CD4-positive, alpha-beta T cell treated with Interleukin-4 for 1 hour (primary cell): ENCODE measurements around the gene UROD.

ENCODE experiments used
- DNase-seq, 2 donors: peaks; one replicate each; pipeline ENCODE4 v3.0.0-alpha.2; 2020 to 2022

UROD gene

DNA sequence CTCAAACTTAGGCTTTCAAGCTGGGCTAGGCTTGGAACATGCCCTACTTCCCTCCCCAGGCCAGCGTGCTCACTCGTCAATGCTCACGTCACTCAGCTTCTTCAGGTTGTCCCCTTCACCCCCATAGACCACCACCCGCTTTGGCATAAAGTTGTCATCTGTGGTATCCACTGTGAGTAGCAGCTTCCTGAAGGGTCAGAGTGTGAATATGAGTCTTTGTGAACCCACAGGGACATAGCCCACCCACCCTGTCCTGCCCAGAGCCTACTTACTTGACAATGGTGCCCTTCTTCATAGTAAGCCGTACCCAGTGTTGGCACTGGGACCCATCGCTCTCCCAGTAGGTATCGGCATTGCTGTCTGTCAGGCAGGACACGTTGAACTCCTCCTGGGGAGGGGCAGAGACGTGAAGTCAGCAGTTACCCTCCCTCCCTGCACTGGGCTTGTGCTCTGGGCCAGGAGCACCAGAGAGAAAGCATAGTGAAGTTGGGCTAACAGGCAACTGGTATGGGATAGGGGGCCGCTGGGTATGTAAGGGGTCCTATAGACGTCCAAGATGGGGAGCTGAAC lies 2.7 kb upstream of the UROD start:
- no peak for DNase-seq

DNA sequence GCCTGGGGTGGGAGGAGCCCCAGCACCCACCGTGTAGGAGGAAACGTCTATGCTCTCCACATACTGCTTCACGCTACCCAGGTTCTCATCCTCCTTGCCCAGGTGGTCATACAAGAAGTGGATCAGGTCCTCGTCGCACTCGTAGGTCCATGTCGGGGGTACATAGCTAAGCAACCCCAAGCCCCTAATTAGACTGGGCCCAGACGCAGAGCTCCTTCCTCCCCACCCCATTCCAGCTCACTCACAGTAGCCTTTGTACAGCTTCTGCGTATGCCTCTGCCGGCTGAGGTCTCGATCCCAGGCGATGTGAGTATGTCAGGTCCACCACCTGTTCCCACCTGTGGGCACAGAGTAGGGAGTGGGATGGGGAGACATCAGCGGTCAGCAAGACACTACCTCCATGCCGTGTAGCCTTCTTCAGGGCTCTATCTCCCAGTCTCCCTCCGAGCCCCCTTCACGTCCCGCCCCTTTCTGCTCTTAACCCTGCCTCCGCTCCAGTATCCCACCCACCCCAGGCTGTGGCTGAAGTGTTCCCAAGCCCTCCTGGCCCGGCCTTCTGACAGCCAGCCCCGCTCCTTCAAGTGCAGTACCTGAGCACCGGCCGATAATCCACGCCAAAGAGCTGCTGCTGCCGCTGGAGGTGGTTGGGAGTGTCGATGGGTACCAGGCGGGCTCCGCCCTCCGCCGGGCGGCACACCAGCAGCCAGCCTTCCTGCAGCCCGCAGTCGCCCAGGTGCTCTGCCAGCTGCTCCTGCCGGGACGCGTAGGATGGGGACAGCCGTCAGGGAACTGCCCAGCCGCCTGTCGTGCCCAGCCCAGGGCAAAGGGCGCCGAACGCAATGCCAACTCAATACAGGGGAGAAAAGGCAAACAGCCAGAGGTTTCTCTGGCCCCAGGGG lies 1.8 kb upstream of the UROD start:
- DNase-seq = peak in 1 of 2 donors; percentile 11

DNA sequence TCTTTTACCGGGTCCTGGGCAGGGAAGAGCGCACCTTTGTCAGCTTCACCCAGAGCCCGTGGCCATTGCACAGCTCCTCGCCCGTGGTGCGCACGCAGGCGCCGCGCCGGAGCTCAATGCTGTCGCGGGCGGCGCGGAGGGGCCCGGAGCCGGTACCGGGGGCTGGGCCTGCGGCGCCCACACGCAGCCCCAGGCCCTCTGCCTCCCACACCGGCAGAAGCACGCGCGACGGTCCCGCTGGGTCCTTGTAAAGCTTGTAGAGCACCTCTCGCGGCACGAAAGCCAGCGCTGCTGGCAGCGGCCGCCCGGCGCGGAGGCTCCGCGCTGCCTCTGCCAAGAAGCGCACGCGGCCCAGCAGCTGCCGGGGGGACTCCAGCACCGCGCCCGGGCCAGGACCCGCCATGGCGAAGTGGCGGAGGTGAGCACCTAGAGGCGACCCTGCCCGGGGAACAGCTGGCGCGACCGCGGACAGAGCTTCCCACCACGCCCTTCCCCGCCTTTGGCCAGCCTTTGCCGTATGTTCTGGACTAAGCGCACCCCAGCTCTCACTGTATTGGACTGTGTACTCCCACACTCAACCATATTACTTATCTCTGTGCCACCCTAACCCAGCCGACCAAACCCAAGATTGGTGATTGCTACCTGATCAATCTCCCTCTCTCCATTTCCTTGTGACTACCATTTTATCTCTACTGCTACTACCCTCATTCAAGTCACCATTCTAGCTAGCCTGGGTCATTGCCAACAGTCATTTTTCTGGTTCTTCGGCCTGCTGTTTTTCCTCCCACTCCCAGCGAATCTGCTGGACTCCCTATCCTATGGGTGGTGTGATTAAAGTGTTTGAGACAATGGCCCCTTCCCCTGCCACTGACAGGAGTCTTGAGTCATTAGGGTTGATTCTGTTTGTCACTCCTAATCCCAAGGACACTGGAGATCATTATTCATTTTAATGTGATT lies 921 bp upstream of the UROD start, which contains the start of gene HECTD3:
HECTD3 (minus strand) TSS at position 470 of the 957 bp plus-strand sequence; CDS start at position 403, 67 bp downstream.
- peak; percentile 71 to 79 for DNase-seq

DNA sequence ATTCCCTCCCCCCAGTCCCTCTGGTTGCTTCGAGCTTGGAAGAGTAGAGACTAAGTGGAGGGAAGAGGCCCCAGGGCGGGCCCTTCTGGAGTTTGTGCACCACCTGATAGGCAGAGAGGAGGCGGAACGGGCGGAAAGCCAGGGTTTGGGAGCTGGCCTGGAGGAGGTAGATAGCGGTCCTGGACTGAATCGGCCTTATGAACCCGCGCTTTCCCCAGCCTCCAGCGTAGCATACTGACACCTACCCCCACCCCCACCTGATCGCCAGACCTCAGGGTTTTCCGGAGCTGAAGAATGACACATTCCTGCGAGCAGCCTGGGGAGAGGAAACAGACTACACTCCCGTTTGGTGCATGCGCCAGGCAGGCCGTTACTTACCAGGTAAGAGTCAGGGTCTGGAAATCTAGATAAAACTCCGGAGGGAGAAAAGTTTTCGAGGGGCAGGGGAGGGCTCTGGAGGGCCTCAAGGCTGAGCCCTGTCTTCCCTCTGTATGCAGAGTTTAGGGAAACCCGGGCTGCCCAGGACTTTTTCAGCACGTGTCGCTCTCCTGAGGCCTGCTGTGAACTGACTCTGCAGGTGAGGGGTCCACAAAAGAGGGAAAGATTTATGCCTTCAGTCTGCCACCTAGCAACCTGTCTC lies 705 bp downstream of the UROD start:
- peak in 1 of 2 donors; percentile 9 for DNase-seq

DNA sequence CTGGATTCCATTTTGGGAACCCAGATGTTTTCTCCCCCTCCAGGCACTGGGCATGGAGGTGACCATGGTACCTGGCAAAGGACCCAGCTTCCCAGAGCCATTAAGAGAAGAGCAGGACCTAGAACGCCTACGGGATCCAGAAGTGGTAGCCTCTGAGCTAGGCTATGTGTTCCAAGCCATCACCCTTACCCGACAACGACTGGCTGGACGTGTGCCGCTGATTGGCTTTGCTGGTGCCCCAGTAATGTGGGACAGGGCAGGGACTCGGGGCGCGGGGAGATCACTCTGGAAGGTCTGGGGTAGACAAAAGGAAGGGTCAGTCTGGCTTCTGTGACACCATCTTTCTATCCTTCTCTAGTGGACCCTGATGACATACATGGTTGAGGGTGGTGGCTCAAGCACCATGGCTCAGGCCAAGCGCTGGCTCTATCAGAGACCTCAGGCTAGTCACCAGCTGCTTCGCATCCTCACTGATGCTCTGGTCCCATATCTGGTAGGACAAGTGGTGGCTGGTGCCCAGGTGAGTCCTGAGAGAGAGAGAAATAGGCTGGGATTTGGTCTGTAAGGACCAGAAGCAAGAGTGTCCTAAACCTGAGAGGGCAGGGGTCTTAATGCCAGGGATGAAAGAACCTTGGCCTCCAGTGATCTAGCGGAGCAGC lies 1.6 kb downstream of the UROD start:
- no peak for DNase-seq

DNA sequence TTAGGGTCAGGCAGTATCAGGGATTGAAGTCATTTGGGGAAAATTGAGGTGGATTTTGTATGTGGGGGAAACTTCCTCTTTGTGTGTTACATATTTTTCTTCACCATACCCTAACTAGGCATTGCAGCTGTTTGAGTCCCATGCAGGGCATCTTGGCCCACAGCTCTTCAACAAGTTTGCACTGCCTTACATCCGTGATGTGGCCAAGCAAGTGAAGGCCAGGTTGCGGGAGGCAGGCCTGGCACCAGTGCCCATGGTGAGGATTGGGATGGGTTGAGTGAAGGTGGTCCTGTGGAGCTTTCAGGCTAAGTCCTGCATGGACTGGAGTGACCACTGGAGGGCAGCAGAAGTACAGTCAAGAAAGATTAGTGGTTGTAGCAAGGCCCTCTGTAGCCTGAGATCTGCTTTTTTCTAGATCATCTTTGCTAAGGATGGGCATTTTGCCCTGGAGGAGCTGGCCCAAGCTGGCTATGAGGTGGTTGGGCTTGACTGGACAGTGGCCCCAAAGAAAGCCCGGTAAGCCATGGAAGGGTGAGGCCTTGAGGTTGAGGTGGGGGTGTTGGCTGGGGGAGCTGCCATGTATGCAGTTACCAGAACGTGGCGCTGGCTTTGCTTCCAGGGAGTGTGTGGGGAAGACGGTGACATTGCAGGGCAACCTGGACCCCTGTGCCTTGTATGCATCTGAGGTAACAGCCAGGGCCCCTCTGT lies 2.4 kb downstream of the UROD start:
- DNase-seq = peak; percentile 84 to 86

DNA sequence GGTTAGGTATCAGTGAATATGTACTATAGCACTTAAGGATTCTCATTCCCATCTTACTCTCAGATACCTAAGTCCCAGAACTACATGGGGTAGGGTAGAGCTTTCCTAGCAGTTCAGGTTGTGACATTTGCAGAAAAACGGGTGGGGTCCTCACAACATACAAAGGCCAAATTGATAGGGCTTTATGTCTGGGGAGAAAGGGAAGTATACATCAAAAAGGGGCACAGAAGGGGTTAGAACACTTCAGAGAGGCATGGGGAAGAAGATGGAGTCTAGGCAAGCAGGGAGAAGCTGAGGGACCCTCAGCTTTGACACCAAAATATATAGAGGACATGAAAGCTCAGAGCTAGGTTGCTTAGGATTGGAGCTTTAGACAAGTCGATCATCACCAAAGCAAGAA lies 3.6 kb downstream of the UROD start:
- DNase-seq = no peak

DNA sequence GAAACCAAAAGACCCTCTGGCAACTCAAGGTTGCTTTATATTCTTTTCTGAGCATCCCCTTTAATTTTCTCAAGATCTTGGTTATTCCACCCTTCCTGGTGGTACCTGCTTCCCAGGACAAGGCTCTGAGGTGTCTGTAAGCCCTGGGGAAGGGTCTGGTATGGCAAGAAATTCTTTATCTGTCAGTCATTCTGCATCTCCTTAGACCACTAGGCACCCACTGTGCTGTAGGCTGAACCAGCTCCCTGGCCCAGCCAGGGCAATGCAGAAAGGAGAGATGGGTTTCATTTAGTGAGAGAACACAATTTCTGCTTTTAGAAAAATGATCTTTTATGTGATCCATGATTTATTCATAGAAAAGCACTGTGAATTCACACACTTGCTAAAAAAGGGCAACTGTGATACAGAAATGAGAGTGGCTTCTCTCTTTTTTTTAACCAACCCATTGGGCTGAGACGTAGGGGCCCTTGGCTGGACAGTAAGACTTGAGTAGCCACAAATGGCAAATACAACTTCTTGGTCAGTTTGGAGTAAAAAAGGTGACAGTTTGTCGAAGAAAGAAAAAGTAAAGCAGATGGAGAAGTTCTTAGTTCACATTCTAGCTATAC lies 4.1 kb downstream of the UROD start:
- no peak for DNase-seq

DNA sequence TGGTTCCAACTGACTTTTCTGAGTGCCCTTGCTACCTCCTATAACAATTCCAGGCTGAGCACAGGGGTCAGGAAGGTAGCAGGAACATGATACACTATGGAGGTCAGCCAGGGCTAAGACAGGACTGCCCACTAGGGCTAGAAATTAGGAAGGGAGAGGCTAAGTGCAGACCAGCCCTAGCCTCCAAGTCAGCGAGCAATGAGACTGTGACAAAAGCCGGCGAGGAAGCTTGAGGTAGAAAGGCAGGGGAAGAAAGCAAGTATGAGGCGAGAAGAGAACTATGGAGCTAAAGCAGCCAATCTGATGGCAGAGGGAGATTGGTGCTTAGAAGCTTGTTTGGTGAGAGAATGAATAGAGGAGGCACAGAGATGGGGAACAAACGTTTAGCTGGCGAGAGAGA lies 4.7 kb downstream of the UROD start:
- DNase-seq = no peak

DNA sequence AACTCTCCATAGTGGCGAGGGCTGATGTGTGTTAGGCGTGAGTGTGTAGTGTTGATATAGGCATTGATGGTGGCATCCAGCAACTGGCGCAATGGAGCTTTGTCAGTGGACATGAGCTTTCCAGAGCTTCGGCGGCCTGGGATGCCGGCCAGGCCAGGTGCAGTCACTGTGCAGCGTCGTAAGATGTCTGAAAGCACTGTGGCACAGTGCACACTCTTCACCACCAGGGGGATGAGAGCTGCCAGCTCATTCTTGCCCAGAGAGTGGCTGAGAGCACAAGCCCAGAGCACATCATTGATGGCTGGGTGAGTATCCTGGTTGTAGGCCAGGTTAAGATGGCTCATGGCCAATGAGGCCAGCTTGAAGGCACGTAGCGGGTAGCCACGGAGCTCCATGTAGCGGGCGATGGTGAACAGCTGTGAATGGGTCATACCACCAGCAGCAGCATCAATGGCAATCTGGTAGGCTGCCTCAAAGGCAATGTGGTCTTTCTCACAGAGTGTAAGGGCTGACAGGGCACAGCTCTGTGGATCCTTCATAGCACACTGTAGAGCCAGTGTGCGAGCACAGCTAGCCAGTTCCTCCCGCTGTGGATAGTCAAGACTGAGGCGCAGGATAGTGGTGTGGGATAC lies 6.7 kb downstream of the UROD start:
- DNase-seq = peak; percentile 57 to 64

DNA sequence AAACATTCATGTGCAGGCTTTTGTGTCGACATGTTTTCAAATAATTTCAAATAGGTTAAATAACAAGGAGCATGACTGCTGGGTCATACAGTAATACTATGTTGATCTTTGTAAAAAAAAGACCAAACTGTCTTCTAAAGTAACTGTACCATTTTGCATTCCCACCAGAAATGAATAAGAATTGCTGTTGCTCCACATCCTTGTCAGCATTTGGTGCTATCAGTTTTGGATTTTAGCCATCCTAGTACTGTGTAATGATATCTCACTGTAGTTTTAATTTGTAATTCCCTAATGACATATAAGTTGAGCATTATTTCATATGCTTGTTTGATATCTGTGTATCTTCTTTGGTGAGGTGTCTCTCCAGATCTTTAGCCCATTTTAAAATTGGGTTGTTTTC lies 11.6 kb downstream of the UROD start:
- DNase-seq = no peak

DNA sequence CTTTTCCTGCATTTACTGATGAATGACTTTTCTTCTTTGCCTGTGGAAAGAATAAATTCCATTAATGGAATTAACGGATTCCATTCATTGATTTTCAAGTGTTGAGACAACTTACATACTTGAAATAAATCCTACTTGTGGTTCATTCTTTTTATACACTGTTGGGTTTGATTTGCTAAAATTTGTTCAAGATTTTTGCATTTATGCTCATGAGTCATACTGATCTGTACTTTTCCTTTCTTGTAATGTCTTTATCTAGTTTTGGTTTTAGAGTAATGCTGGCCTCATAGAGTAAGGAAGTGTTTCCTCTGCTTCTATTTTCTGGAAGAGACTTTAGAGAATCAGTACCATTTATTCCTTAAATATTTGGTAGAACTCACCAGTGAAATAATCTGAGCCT lies 14.4 kb downstream of the UROD start:
- no peak for DNase-seq

DNA sequence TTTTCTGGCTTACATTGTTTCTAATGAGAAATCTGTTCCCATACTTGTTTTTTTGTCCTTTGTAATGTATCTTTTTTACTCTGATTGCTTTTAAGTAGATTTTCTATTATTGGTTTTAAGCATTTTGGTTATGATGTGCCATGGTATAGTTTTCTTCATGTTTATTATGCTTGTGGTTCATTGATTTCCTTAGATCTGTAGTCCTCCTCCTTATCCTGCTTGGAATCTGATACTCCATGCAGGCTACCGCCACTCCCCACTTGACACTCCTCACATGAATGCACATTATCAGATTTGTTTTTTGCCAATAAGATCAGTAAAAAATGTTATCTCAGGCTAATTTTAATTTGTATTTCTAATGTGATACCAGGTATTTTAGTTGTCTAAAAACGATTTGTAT lies 20.8 kb downstream of the UROD start:
- no peak for DNase-seq

DNA sequence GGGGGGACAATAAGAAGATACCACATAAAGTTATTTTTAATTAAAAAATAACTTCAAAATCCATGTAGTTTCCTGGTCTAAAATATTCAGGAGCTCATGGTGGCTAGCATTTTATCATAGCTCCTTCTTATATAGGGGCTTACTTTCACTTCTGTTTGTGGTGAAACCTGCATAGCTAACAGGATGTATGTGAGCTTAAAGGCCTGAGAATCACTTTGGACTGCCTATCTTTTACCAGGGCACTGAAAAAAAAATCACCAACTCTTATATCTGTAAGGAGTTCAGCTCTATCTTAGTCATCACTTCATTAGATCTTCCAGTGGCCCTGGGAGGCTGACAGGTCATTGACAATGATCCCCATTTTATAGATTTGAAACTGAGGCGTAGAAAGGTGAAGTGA lies 21.3 kb downstream of the UROD start:
- DNase-seq = no peak

DNA sequence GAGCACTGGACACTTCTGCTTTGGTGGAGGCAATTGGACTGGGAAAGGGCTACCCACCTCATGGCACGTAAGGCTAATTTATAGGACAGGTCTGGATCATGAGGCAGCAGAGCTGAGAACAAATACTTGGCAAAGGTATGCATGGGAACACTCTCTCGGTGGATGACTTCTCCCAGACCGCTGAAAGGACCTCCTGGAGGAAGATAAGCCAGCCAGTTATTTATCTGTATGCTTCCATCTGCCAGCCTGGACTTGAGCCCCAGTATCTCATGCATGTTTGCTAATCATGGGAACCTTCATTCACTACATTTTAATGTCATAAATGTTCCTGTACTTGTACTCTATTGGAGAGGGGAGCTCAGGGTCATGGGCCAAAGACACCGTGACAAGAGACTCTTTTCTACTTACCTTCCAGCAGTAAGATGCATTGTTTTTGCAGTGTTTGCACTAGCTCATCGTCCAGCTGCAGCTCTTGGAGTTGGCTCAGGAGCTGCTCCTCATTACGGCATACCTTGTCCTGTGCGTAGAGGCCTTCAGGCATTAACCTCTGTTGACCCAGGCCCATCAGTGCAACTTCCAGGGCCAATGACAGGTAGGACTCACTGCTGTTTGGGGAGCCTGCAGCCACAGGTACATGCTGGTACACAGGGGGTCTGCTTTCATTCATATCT lies 23.7 kb downstream of the UROD start:
- DNase-seq = no peak

DNA sequence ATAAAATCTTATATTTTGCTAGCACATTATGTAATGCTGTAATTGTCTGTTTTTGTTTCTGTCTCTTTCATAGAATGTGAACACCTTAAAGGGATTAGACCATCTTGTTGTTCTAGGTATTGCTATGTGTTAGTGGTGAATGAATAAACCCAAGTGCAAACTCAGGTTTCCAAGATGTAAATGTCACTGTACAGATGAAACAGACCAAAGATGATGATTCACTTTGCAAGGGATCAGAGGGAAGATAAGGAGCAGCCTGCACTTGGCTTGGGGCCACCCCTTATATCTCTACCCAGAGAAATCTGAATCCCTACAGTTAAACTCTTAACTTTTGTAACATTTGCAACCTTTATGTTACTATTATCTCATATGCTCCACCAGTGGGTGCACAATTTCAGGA lies 25.4 kb downstream of the UROD start:
- no peak for DNase-seq

DNA sequence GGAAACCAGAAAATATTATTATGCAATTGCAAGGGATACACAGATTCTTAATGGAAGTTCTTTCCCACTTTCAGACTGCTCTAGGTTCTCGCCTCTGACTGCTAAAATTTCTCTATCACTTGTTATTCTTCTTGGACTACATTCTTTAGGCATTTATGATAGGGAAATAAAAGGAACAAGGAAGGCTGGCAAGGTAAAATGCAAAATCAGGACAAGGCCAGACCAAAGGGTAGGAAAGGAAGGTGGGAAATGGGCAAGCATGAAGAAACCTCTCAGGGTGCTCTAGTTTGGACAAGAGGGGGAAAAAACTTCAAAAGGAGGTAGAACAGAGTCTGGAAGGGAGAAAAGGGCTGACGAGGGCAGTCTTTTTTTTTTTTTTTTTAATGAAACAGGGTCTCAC lies 26.2 kb downstream of the UROD start:
- DNase-seq = no peak

DNA sequence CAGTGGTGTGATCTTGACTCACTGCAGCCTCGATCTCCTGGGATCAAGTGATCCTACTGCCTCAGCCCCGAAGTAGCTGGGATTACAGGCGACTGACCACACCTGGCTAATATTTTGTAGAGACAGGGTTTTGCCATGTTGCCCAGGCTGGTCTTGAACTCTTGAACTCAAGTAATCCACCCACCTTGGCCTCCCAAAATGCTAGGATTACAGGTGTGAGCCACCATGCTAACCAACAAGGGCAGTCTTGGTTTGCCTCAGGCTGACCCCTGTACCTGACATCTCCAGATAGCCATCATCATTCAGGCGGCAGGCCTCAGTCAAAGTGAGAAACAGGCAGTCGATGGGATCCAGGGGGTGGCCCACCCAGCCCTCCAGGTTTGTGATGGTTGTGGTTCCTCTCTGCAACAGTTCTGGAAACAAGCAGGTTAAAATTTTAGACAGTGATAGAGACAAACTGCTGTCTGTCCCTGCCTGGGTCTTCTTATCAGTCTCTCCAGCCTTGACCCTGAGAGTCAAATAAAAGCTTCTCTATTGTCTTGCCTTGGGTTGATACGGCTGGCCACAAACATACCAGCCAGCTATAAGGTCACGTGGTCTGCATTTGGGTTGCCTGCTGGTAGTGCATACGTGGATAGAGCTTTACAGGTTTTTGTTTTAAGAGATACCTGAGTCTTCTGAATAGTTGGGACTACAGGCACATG lies 26.8 kb downstream of the UROD start:
- no peak for DNase-seq

DNA sequence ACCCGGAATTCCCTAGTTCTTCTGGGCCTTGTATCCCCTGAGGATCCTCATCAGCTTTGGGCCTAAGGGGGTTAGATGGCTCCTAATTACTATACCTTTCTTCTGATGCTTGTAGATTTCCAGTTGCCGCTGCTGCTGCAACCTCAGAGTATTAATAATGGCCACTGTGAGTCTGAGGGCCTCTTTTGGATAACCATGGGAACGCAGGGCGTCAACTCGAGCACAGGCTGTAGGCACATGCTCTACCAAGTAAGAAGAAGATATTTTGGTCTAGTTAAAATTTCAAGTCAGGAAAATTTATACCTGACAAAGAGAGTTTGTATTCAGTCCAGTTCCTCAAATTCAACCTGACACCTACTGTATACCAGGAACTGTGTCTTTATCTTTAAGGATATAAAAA lies 28.2 kb downstream of the UROD start:
- DNase-seq = no peak
